Measurements from ENCODE around the gene KIF5B.

KIF5B gene

DNA sequence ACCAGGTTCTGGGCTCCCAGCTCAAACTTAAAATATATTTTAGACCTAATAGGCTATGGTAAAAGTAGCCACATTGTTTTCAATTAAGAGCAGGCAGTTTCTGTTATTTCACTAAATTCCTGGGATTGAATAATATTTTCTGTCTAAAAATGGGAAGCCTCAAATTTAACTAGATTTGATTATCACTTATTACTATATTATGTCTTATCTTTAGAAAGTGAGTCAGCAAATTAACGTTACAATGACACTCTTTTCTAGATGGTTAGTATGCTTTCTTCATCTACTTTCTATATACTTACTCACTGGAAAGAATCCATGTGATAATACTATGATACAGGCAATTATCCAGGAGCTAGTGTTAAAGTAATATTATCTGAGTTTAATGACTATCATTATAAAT, 27.5 kb downstream of the KIF5B start:
- no peaks in the 10 kb centered on the region for H3K79me1 ChIP-seq (ENCODE audit: low read length)
- H3K27me3 ChIP-seq (ENCODE audit: insufficient read depth, low read length): no peaks in the 10 kb centered on the region
- H3K9me3 ChIP-seq (ENCODE audit: insufficient read depth, low read depth, low read length): no peaks in the 10 kb centered on the region
- H2BK120ac ChIP-seq (ENCODE audit: insufficient read depth, low read length, poor library complexity): no peak overlapping the region
- no peak overlapping the region for H2BK5ac ChIP-seq (ENCODE audit: low read depth, low read length, poor library complexity)
- H3K27ac ChIP-seq (ENCODE audit: low read depth, low read length): no peak overlapping the region
- no peaks in the 10 kb centered on the region for H3K4me1 ChIP-seq (ENCODE audit: control insufficient read depth in 1 of 2, insufficient read depth in 2 of 2, low read length in 2 of 2)
- H2AFZ ChIP-seq (ENCODE audit: insufficient read depth, low read length, poor library complexity): no peak overlapping the region
- no peak overlapping the region for H3K4ac ChIP-seq (ENCODE audit: low read depth, low read length)
- WGBS (ENCODE audit: extremely low coverage, insufficient coverage, insufficient read length): no CpG with 5 or more reads among the region's 1 CpG
- no peak overlapping the region for H4K91ac ChIP-seq (ENCODE audit: low read depth, low read length)
- no peak overlapping the region for H3K9ac ChIP-seq (ENCODE audit: low read length)
- H2BK12ac ChIP-seq (ENCODE audit: low read length): no peak overlapping the region
- no peak overlapping the region for H2AK5ac ChIP-seq (ENCODE audit: low read length)
- DNase-seq: no peak
- H3K14ac ChIP-seq (ENCODE audit: low read length): no peak overlapping the region
- H3K79me2 ChIP-seq (ENCODE audit: control insufficient read depth, insufficient read depth, low read length, poor library complexity): no peaks in the 10 kb centered on the region
- no peak overlapping the region for H3K23ac ChIP-seq (ENCODE audit: low read length)
- H3K36me3 ChIP-seq (ENCODE audit: control insufficient read depth in 1 of 2, insufficient read depth in 2 of 2, low read length in 2 of 2): peaks cover 21 to 29% of the 10 kb centered on the region in 2 experiments
- no peak overlapping the region for H3K4me3 ChIP-seq (ENCODE audit: low read depth, low read length)
- H3K4me2 ChIP-seq (ENCODE audit: low read length): no peak overlapping the region
- no peak overlapping the region for H4K12ac ChIP-seq (ENCODE audit: low read depth, low read length)
- H4K8ac ChIP-seq (ENCODE audit: low read depth, low read length): no peak overlapping the region
- H3K18ac ChIP-seq (ENCODE audit: low read length): no peak overlapping the region

DNA sequence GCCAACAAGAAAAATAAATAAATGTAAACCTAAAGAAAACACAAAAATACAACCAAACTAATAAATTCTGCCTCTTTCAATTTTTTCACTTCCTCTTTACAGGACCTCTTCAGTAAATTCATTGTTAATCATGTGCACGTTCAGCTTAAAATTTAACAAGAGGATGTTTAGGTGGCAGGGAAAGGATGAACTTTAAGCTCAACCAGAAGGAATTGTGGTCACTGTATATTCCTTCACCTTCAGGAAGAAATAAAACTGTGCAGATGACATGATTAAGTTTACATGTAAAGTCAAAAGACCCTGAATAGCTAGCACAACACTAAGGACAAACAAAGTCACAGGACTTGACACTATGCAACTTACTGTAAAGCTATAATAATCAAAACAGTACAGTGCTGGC, 33.0 kb downstream of the KIF5B start:
- Histone ChIP-seq H3K9me3 (ENCODE audit: insufficient read depth, low read depth, low read length) (no peaks in the 10 kb centered on the region), H2BK12ac (ENCODE audit: low read length) (no peak overlapping the region), H4K8ac (ENCODE audit: low read depth, low read length) (no peak overlapping the region), H3K4me3 (ENCODE audit: low read depth, low read length) (no peak overlapping the region), H3K23ac (ENCODE audit: low read length) (no peak overlapping the region), H3K27ac (ENCODE audit: low read depth, low read length) (no peak overlapping the region), H2AK5ac (ENCODE audit: low read length) (no peak overlapping the region), H3K79me2 (ENCODE audit: control insufficient read depth, insufficient read depth, low read length, poor library complexity) (no peaks in the 10 kb centered on the region), H3K27me3 (ENCODE audit: insufficient read depth, low read length) (no peaks in the 10 kb centered on the region), H3K4me1 (ENCODE audit: control insufficient read depth in 1 of 2, insufficient read depth in 2 of 2, low read length in 2 of 2) (no peaks in the 10 kb centered on the region), H3K9ac (ENCODE audit: low read length) (no peak overlapping the region), H2BK5ac (ENCODE audit: low read depth, low read length, poor library complexity) (no peak overlapping the region), H3K36me3 (ENCODE audit: control insufficient read depth in 1 of 2, insufficient read depth in 2 of 2, low read length in 2 of 2) (peaks cover 25 to 31% of the 10 kb centered on the region in 2 experiments), H3K18ac (ENCODE audit: low read length) (no peak overlapping the region), H4K12ac (ENCODE audit: low read depth, low read length) (no peak overlapping the region), H2BK120ac (ENCODE audit: insufficient read depth, low read length, poor library complexity) (no peak overlapping the region), H3K14ac (ENCODE audit: low read length) (no peak overlapping the region), H3K4ac (ENCODE audit: low read depth, low read length) (no peak overlapping the region), H4K91ac (ENCODE audit: low read depth, low read length) (no peak overlapping the region), H2AFZ (ENCODE audit: insufficient read depth, low read length, poor library complexity) (no peak overlapping the region), H3K79me1 (ENCODE audit: low read length) (no peaks in the 10 kb centered on the region), H3K4me2 (ENCODE audit: low read length) (no peak overlapping the region)
- no peak for DNase-seq
- no CpG with 5 or more reads among the region's 1 CpG for WGBS (ENCODE audit: extremely low coverage, insufficient coverage, insufficient read length)

DNA sequence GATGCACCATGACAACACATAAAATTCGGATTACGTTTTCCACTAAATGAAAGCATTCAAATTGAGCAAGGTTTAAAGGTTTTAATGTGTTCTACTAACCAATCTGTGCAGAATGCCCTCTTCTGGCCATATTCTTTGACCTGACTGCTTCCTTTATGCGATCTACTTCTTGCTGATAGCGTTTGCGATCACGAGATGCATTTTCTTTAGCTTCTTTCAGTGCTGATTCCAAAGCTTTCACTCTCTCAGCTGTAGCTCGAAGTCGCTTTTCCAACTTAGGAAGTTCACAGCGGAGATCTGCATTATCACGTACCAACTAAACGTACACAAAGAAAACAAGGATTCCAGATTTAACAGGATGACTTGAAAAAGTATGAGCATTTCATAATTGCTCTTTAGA, 39.2 kb downstream of the KIF5B start:
- Histone ChIP-seq H3K4me3 (ENCODE audit: low read depth, low read length) (no peak overlapping the region), H3K9ac (ENCODE audit: low read length) (no peak overlapping the region), H3K9me3 (ENCODE audit: insufficient read depth, low read depth, low read length) (no peaks in the 10 kb centered on the region), H4K12ac (ENCODE audit: low read depth, low read length) (no peak overlapping the region), H2BK120ac (ENCODE audit: insufficient read depth, low read length, poor library complexity) (no peak overlapping the region), H3K14ac (ENCODE audit: low read length) (no peak overlapping the region), H2AFZ (ENCODE audit: insufficient read depth, low read length, poor library complexity) (no peak overlapping the region), H3K27me3 (ENCODE audit: insufficient read depth, low read length) (no peaks in the 10 kb centered on the region), H2BK12ac (ENCODE audit: low read length) (no peak overlapping the region), H3K79me1 (ENCODE audit: low read length) (no peaks in the 10 kb centered on the region), H3K4me1 (ENCODE audit: control insufficient read depth in 1 of 2, insufficient read depth in 2 of 2, low read length in 2 of 2) (no peaks in the 10 kb centered on the region), H3K4ac (ENCODE audit: low read depth, low read length) (no peak overlapping the region), H2BK5ac (ENCODE audit: low read depth, low read length, poor library complexity) (no peak overlapping the region), H4K91ac (ENCODE audit: low read depth, low read length) (no peak overlapping the region), H3K4me2 (ENCODE audit: low read length) (no peak overlapping the region), H2AK5ac (ENCODE audit: low read length) (no peak overlapping the region), H3K23ac (ENCODE audit: low read length) (no peak overlapping the region), H3K36me3 (ENCODE audit: control insufficient read depth in 1 of 2, insufficient read depth in 2 of 2, low read length in 2 of 2) (peaks cover 35 to 46% of the 10 kb centered on the region in 2 experiments), H4K8ac (ENCODE audit: low read depth, low read length) (no peak overlapping the region), H3K18ac (ENCODE audit: low read length) (no peak overlapping the region), H3K27ac (ENCODE audit: low read depth, low read length) (no peak overlapping the region), H3K79me2 (ENCODE audit: control insufficient read depth, insufficient read depth, low read length, poor library complexity) (no peaks in the 10 kb centered on the region)
- WGBS (ENCODE audit: extremely low coverage, insufficient coverage, insufficient read length): no CpG with 5 or more reads among the region's 11 CpGs
- no peak for DNase-seq

DNA sequence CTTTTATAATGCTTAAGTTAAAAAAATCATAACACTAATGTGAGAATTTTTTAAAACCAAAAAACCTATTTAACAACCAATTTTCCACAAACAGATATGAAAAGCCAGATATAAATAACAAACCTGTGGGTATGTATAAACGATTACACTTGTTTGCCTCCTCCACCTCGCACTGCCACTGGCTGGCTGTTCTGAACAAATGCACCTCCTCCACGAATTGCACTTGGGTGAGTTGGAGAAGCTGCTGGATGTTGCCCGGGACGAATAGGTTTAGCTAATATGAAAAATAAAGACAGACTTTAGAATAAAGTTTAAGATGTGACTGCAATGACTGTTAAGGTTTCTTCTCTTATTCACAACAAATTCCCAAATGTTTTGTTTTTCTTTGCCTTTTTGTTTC, 40.8 kb downstream of the KIF5B start:
- no peak for DNase-seq
- Histone ChIP-seq H2AFZ (ENCODE audit: insufficient read depth, low read length, poor library complexity) (no peak overlapping the region), H2BK12ac (ENCODE audit: low read length) (no peak overlapping the region), H3K23ac (ENCODE audit: low read length) (no peak overlapping the region), H3K79me2 (ENCODE audit: control insufficient read depth, insufficient read depth, low read length, poor library complexity) (no peaks in the 10 kb centered on the region), H3K4me3 (ENCODE audit: low read depth, low read length) (no peak overlapping the region), H3K36me3 (ENCODE audit: control insufficient read depth in 1 of 2, insufficient read depth in 2 of 2, low read length in 2 of 2) (peaks cover 30 to 39% of the 10 kb centered on the region in 2 experiments), H3K4me1 (ENCODE audit: control insufficient read depth in 1 of 2, insufficient read depth in 2 of 2, low read length in 2 of 2) (no peaks in the 10 kb centered on the region), H3K27me3 (ENCODE audit: insufficient read depth, low read length) (no peaks in the 10 kb centered on the region), H3K4ac (ENCODE audit: low read depth, low read length) (no peak overlapping the region), H2AK5ac (ENCODE audit: low read length) (no peak overlapping the region), H3K79me1 (ENCODE audit: low read length) (no peaks in the 10 kb centered on the region), H4K12ac (ENCODE audit: low read depth, low read length) (no peak overlapping the region), H2BK5ac (ENCODE audit: low read depth, low read length, poor library complexity) (no peak overlapping the region), H3K18ac (ENCODE audit: low read length) (no peak overlapping the region), H4K91ac (ENCODE audit: low read depth, low read length) (no peak overlapping the region), H4K8ac (ENCODE audit: low read depth, low read length) (no peak overlapping the region), H3K27ac (ENCODE audit: low read depth, low read length) (no peak overlapping the region), H3K9me3 (ENCODE audit: insufficient read depth, low read depth, low read length) (no peaks in the 10 kb centered on the region), H3K14ac (ENCODE audit: low read length) (no peak overlapping the region), H2BK120ac (ENCODE audit: insufficient read depth, low read length, poor library complexity) (no peak overlapping the region), H3K9ac (ENCODE audit: low read length) (no peak overlapping the region), H3K4me2 (ENCODE audit: low read length) (no peak overlapping the region)
- WGBS (ENCODE audit: extremely low coverage, insufficient coverage, insufficient read length): no CpG with 5 or more reads among the region's 5 CpGs

All from trophoblast cell (in vitro differentiated cells and primary cell).